ENCODE data around the gene VTCN1. TPM values are rescaled to one million over a fixed set of nuclear protein-coding genes. Genes with fewer than 3 reads are reported as not detected.

Gene VTCN1
- total and polyA plus RNA-seq, 2 of the 13 experiments (the other 11 are each of a cell fraction or from before 2014, with no cell fraction given): not detected

DNA sequence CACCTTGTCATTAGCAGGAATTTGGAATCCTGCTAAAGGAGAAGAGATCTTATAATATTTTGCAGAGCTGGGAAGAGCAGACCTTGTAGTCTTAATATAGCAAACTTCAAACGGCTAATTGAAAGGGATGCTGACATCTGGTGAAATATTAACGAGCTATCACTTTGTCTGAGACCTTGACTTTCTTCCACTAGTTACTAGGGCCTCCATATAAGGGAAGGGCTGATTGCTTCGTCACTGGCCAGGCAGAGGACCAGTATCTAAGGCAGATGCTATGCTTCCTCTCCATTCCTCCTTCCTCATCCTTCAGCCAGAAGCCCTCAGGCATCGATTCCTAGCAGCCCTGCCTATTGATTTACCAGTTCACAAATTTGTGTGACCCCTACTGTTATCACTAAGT is 6.0 kb upstream of the VTCN1 start:
- FAIRE-seq: no peak
- intact Hi-C loops (cut with micrococcal nuclease; ENCODE audit: unreplicated experiment): no loop called here
- Histone ChIP-seq H3K4me2 (ENCODE audit: low read depth, low read length) (no peak overlapping the region), H3K9me3 (ENCODE audit: low read length) (no peaks in the 10 kb centered on the region), H2AFZ (ENCODE audit: low read length) (no peak overlapping the region), H3K4me1 (ENCODE audit: insufficient read depth, low read length) (no peaks in the 10 kb centered on the region), H4K20me1 (ENCODE audit: insufficient read depth, low read length) (no peaks in the 10 kb centered on the region), H3K4me3 (replicated peaks in 1 of 3; ENCODE audit: insufficient read depth in 1 of 3, low read depth in 2 of 3, low read length in 3 of 3) (no peak overlapping the region), H3K36me3 (replicated peaks in 1 of 2; ENCODE audit: control insufficient read depth in 1 of 2, insufficient read depth in 2 of 2, low read length in 2 of 2) (no peaks in the 10 kb centered on the region), H3K79me2 (ENCODE audit: insufficient read depth, low read length) (no peaks in the 10 kb centered on the region), H3K27me3 (ENCODE audit: control insufficient read depth in 1 of 2, insufficient read depth in 2 of 2, low read length in 2 of 2) (no peaks in the 10 kb centered on the region), H3K9ac (ENCODE audit: insufficient read depth, low read depth, low read length) (no peak overlapping the region), H3K27ac (ENCODE audit: extremely low read length, insufficient read depth, low read length) (no peak overlapping the region)
- BruUV-seq (replicated peaks): no TSS peak
- in situ Hi-C loops (cut with HindIII; ENCODE audit: extremely low pct_ligation_motif_present, low pct_unique_long_range_greater_than_20kb): no loop called here
- ChIA-PET CTCF (ENCODE audit: low intra/inter-chr PET ratio, low total read pairs) (no interaction called here), POLR2A (no interaction called here)
- 0% methylated on average over 4 of the region's 4 CpGs for WGBS (ENCODE audit: low lambda C conversion rate)
- TF ChIP-seq ZSCAN30 (CRISPR knock-in tag; IDR thresholded peaks at IDR 0.05) (no peak), ASH2L (IDR thresholded peaks at IDR 0.05; ENCODE audit: insufficient read length, low read depth, low read length) (no peak), ETV5 (CRISPR knock-in tag; IDR thresholded peaks at IDR 0.05; ENCODE audit: borderline replicate concordance) (no peak), ZNF7 (CRISPR knock-in tag; IDR thresholded peaks at IDR 0.05) (no peak), ZNF121 (CRISPR knock-in tag; IDR thresholded peaks at IDR 0.05) (no peak), ZNF549 (CRISPR knock-in tag; IDR thresholded peaks at IDR 0.05) (no peak), SRF (IDR thresholded peaks at IDR 0.05; ENCODE audit: low read depth, low read length) (0 out of 2 replicates have a peak, but pooled peaks have one; percentile 46), MEF2D (CRISPR knock-in tag; IDR thresholded peaks at IDR 0.05) (no peak)
- no peak for DNase-seq (ENCODE audit: low spot score)
- ATAC-seq: no peak

GRCh38 chr1:117215733-117216462 is 5.2 kb upstream of the VTCN1 start:
- FAIRE-seq (no peak), ATAC-seq (no peak), DNase-seq (ENCODE audit: low spot score) (no peak)
- Histone ChIP-seq H3K36me3 (replicated peaks in 1 of 2; ENCODE audit: control insufficient read depth in 1 of 2, insufficient read depth in 2 of 2, low read length in 2 of 2) (no peaks in the 10 kb centered on the region), H2AFZ (ENCODE audit: low read length) (no peak overlapping the region), H3K79me2 (ENCODE audit: insufficient read depth, low read length) (no peaks in the 10 kb centered on the region), H3K9ac (ENCODE audit: insufficient read depth, low read depth, low read length) (no peak overlapping the region), H3K4me3 (replicated peaks in 1 of 3; ENCODE audit: insufficient read depth in 1 of 3, low read depth in 2 of 3, low read length in 3 of 3) (no peak overlapping the region), H3K9me3 (ENCODE audit: low read length) (no peaks in the 10 kb centered on the region), H4K20me1 (ENCODE audit: insufficient read depth, low read length) (no peaks in the 10 kb centered on the region), H3K4me2 (ENCODE audit: low read depth, low read length) (no peak overlapping the region), H3K27me3 (ENCODE audit: control insufficient read depth in 1 of 2, insufficient read depth in 2 of 2, low read length in 2 of 2) (no peaks in the 10 kb centered on the region), H3K27ac (ENCODE audit: extremely low read length, insufficient read depth, low read length) (no peak overlapping the region), H3K4me1 (ENCODE audit: insufficient read depth, low read length) (no peaks in the 10 kb centered on the region)
- TF ChIP-seq ZNF7 (CRISPR knock-in tag; IDR thresholded peaks at IDR 0.05) (0 out of 2 replicates have a peak, but pooled peaks have one; percentile 39), ZNF431 (CRISPR knock-in tag; IDR thresholded peaks at IDR 0.05; ENCODE audit: borderline replicate concordance, low read depth) (no peak)
- ChIA-PET CTCF (ENCODE audit: low intra/inter-chr PET ratio, low total read pairs) (no interaction called here), POLR2A (no interaction called here)
- intact Hi-C loops (cut with micrococcal nuclease; ENCODE audit: unreplicated experiment): no loop called here
- 59% methylated on average over 12 of the region's 12 CpGs for WGBS (ENCODE audit: low lambda C conversion rate)
- no TSS peak for BruUV-seq (replicated peaks)
- in situ Hi-C loops (cut with HindIII; ENCODE audit: extremely low pct_ligation_motif_present, low pct_unique_long_range_greater_than_20kb): no loop called here

Data from HepG2 (cell line).